ENCODE measurements around the gene NUP93. TPM values are rescaled to one million over a fixed set of nuclear protein-coding genes. Genes with fewer than 3 reads are reported as not detected.

The NUP93 gene
- polyA plus RNA-seq, 1 of the 3 experiments (the other 2 are of a cell fraction) = 43.1 TPM

GRCh38 chr16:56798955-56799354, 69.0 kb downstream of the NUP93 start:
- Histone ChIP-seq H3K27ac (ENCODE audit: low read depth in 2 of 2, low read length in 1 of 2) (no peak overlapping the region), H3K9me3 (no peaks in the 10 kb centered on the region), H3K27me3 (ENCODE audit: insufficient read depth) (no peaks in the 10 kb centered on the region), H3K4me2 (no peak overlapping the region), H4K20me1 (ENCODE audit: insufficient read depth) (no peaks in the 10 kb centered on the region), H3K4me3 (ENCODE audit: low read depth in 2 of 2, low read length in 1 of 2) (no peak overlapping the region), H3K9ac (no peak overlapping the region), H3K4me1 (ENCODE audit: control insufficient read depth in 1 of 2, insufficient read depth in 2 of 2, low read depth in 1 of 2, low read length in 1 of 2) (no peaks in the 10 kb centered on the region), H3K79me2 (ENCODE audit: insufficient read depth) (peaks cover 14% of the 10 kb centered on the region; the same call in 1 of the 2 replicates), H3K9me2 (no peaks in the 10 kb centered on the region), H3K36me3 (replicated peaks in 1 of 2; ENCODE audit: control insufficient read depth in 1 of 2, insufficient read depth in 2 of 2, low read length in 1 of 2) (peaks cover 0 to 5% of the 10 kb centered on the region in 2 experiments), H3F3A (replicated peaks; ENCODE audit: insufficient read depth) (no peaks in the 10 kb centered on the region), H2AFZ (ENCODE audit: low read depth) (no peak overlapping the region)
- TF ChIP-seq USF1 (IDR thresholded peaks at IDR 0.05; ENCODE audit: borderline replicate concordance, low read depth) = no peak
- TF ChIP-seq ELF1 (IDR thresholded peaks at IDR 0.05) = no peak
- TF ChIP-seq SIN3A (IDR thresholded peaks at IDR 0.05; ENCODE audit: borderline replicate concordance, low read depth, low read length) = no peak
- CTCF ChIA-PET = interaction anchor here (0.6 to 1.2 kb wide), 4 partner anchors 10 to 246 kb away, joined by 3 read pairs; no protein-coding TSS in a partner anchor
- no peak for DNase-seq
- POLR2A ChIA-PET = no interaction called here
- 95% methylated on average over 3 of the region's 3 CpGs for WGBS (ENCODE audit: low lambda C conversion rate)

- 77% methylated on average over 1 of the region's 1 CpG for WGBS (ENCODE audit: low lambda C conversion rate)
- no peak for DNase-seq
Measured at GRCh38 chr16:56800355-56800754, 70.4 kb downstream of the NUP93 start.

DNA sequence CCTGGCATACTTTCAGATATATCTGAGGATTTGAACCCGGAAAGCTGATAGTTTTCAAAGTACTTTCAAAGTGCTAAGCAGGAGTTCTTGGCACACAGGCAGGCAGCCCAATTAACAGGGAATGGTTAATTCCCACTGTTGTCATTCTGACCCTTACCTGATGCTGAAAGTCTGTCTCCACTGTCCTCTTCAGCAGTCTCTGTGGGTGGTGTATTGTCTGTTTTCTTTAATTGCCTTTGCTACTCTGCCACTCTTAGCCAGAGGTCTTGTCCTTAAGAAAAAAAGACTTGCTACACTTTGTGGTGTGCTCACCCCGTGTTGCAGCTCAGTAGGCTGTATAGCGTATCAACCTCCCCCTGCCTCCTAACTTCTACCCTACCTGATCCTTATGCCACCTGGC, 71.8 kb downstream of the NUP93 start:
- Histone ChIP-seq H3K4me1 (ENCODE audit: control insufficient read depth in 1 of 2, insufficient read depth in 2 of 2, low read depth in 1 of 2, low read length in 1 of 2) (peaks cover 0 to 6% of the 10 kb centered on the region in 2 experiments; a peak in 1 of 4 replicates), H4K20me1 (ENCODE audit: insufficient read depth) (no peaks in the 10 kb centered on the region), H3K4me3 (ENCODE audit: low read depth in 2 of 2, low read length in 1 of 2) (no peak overlapping the region), H3F3A (replicated peaks; ENCODE audit: insufficient read depth) (peaks cover under 1% of the 10 kb centered on the region), H3K36me3 (replicated peaks in 1 of 2; ENCODE audit: control insufficient read depth in 1 of 2, insufficient read depth in 2 of 2, low read length in 1 of 2) (peaks cover 5 to 21% of the 10 kb centered on the region in 2 experiments), H3K27me3 (ENCODE audit: insufficient read depth) (no peaks in the 10 kb centered on the region), H3K9me3 (no peaks in the 10 kb centered on the region), H3K9ac (no peak overlapping the region), H3K9me2 (no peaks in the 10 kb centered on the region), H2AFZ (ENCODE audit: low read depth) (no peak overlapping the region), H3K4me2 (no peak overlapping the region), H3K79me2 (ENCODE audit: insufficient read depth) (peaks cover 3% of the 10 kb centered on the region; the same call in 1 of the 2 replicates), H3K27ac (ENCODE audit: low read depth in 2 of 2, low read length in 1 of 2) (no peak overlapping the region)
- no peak for TF ChIP-seq FOXJ3 (CRISPR knock-in tag; IDR thresholded peaks at IDR 0.05)
- TF ChIP-seq PBX3 (IDR thresholded peaks at IDR 0.05) = no peak
- no peak for TF ChIP-seq MXI1 (IDR thresholded peaks at IDR 0.05; ENCODE audit: low read depth, low read length)
- TF ChIP-seq TAF1 (IDR thresholded peaks at IDR 0.05; ENCODE audit: borderline replicate concordance, low read depth, low read length) = no peak
- no peak for TF ChIP-seq MEF2A (IDR thresholded peaks at IDR 0.05; ENCODE audit: borderline replicate concordance, low read depth)
- TF ChIP-seq, protein P1, sequence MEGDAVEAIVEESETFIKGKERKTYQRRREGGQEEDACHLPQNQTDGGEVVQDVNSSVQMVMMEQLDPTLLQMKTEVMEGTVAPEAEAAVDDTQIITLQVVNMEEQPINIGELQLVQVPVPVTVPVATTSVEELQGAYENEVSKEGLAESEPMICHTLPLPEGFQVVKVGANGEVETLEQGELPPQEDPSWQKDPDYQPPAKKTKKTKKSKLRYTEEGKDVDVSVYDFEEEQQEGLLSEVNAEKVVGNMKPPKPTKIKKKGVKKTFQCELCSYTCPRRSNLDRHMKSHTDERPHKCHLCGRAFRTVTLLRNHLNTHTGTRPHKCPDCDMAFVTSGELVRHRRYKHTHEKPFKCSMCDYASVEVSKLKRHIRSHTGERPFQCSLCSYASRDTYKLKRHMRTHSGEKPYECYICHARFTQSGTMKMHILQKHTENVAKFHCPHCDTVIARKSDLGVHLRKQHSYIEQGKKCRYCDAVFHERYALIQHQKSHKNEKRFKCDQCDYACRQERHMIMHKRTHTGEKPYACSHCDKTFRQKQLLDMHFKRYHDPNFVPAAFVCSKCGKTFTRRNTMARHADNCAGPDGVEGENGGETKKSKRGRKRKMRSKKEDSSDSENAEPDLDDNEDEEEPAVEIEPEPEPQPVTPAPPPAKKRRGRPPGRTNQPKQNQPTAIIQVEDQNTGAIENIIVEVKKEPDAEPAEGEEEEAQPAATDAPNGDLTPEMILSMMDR (IDR thresholded peaks at IDR 0.05) = no peak
- no peak for TF ChIP-seq JUND (IDR thresholded peaks at IDR 0.05)
- TF ChIP-seq, protein P2, sequence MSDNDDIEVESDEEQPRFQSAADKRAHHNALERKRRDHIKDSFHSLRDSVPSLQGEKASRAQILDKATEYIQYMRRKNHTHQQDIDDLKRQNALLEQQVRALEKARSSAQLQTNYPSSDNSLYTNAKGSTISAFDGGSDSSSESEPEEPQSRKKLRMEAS (IDR thresholded peaks at IDR 0.05; ENCODE audit: low read depth) = no peak
- TF ChIP-seq, protein P3, sequence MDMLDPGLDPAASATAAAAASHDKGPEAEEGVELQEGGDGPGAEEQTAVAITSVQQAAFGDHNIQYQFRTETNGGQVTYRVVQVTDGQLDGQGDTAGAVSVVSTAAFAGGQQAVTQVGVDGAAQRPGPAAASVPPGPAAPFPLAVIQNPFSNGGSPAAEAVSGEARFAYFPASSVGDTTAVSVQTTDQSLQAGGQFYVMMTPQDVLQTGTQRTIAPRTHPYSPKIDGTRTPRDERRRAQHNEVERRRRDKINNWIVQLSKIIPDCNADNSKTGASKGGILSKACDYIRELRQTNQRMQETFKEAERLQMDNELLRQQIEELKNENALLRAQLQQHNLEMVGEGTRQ (IDR thresholded peaks at IDR 0.05; ENCODE audit: borderline replicate concordance, low read depth, low read length) = no peak
- no peak for TF ChIP-seq RXRA (IDR thresholded peaks at IDR 0.05; ENCODE audit: borderline replicate concordance, low read depth)
- no peak for TF ChIP-seq POLR2AphosphoS5 (IDR thresholded peaks at IDR 0.05; ENCODE audit: low read depth, low read length)
- TF ChIP-seq FOXM1 (IDR thresholded peaks at IDR 0.05; ENCODE audit: low read depth) = no peak
- ChIA-PET POLR2A (no interaction called here), CTCF (interaction anchor here (0.8 to 6.1 kb wide), 3 partner anchors 10 to 151 kb away, joined by 3 to 55 read pairs (median 3); no protein-coding TSS in a partner anchor)
- DNase-seq = no peak
- 100% methylated on average over 3 of the region's 3 CpGs for WGBS (ENCODE audit: low lambda C conversion rate)

More at GRCh38 chr16:56800355-56800754, 70.4 kb downstream of the NUP93 start:
- Histone ChIP-seq H3K36me3 (replicated peaks in 1 of 2; ENCODE audit: control insufficient read depth in 1 of 2, insufficient read depth in 2 of 2, low read length in 1 of 2) (peaks cover 0 to 9% of the 10 kb centered on the region in 2 experiments), H3K9me2 (no peaks in the 10 kb centered on the region), H4K20me1 (ENCODE audit: insufficient read depth) (no peaks in the 10 kb centered on the region), H3K27ac (ENCODE audit: low read depth in 2 of 2, low read length in 1 of 2) (no peak overlapping the region), H3K9ac (no peak overlapping the region), H3K79me2 (ENCODE audit: insufficient read depth) (peaks cover 9% of the 10 kb centered on the region; the same call in 1 of the 2 replicates), H3K27me3 (ENCODE audit: insufficient read depth) (no peaks in the 10 kb centered on the region), H2AFZ (ENCODE audit: low read depth) (no peak overlapping the region), H3K4me2 (no peak overlapping the region), H3K9me3 (no peaks in the 10 kb centered on the region), H3K4me3 (ENCODE audit: low read depth in 2 of 2, low read length in 1 of 2) (no peak overlapping the region), H3F3A (replicated peaks; ENCODE audit: insufficient read depth) (no peaks in the 10 kb centered on the region), H3K4me1 (ENCODE audit: control insufficient read depth in 1 of 2, insufficient read depth in 2 of 2, low read depth in 1 of 2, low read length in 1 of 2) (no peaks in the 10 kb centered on the region)
- TF ChIP-seq TAF1 (IDR thresholded peaks at IDR 0.05; ENCODE audit: borderline replicate concordance, low read depth, low read length) (no peak), RAD21 (IDR thresholded peaks at IDR 0.05; ENCODE audit: low read length) (no peak), FOXM1 (IDR thresholded peaks at IDR 0.05; ENCODE audit: low read depth) (no peak), TEAD4 (IDR thresholded peaks at IDR 0.05; ENCODE audit: borderline replicate concordance, insufficient read depth) (no peak), SMC3 (IDR thresholded peaks at IDR 0.05; ENCODE audit: low read depth, low read length) (no peak)
- POLR2A ChIA-PET = no interaction called here
- CTCF ChIA-PET = interaction anchor here (1.2 to 6.1 kb wide), 3 partner anchors 9 to 245 kb away, joined by 3 to 55 read pairs (median 3); no protein-coding TSS in a partner anchor
